HEK293 (cell line): Measurements from ENCODE around the gene BAIAP2L2.

Source experiments
- CTCF ChIA-PET: fragments of 350-600 bp; formaldehyde crosslinking; extraction: SDS; loops from one replicate; lab custom pipeline; 2021; ENCODE audit warnings: antibody characterized with exemption; lab: Yijun Ruan, JAX
- POLR2A ChIA-PET: fragments of 300-600 bp; formaldehyde crosslinking; extraction: SDS; loops from one replicate; lab custom pipeline; 2020; ENCODE audit warnings: antibody characterized with exemption, inconsistent platforms; lab: Yijun Ruan, JAX
- H3K27ac ChIP-seq: fragments of 200-500 bp; sonication (Bioruptor generic); 2 replicates; pipeline ENCODE4 v1.5.1; 2014; ENCODE audit warnings: low read depth, low read length, control low read depth, inconsistent platforms; ENCODE audit errors: extremely low read depth
- H3K36me3 ChIP-seq, 2 experiments: fragments of 200-500 bp in 1 of 2; sonication (Bioruptor generic) in 1 of 2; 1 replicate in 1 of 2; 2 replicates in 1 of 2; pipeline ENCODE4 v1.5.1; 2014 to 2017; ENCODE audit warnings: inconsistent platforms in 2 of 2, low read length in 2 of 2; ENCODE audit not compliant: control insufficient read depth in 2 of 2, insufficient read depth in 1 of 2
- H3K4me1 ChIP-seq: fragments of 200-500 bp; sonication (Bioruptor generic); 2 replicates; pipeline ENCODE4 v1.5.1; 2014; ENCODE audit warnings: mild to moderate bottlenecking, low read length, inconsistent platforms; ENCODE audit not compliant: control insufficient read depth, insufficient read depth
- H3K4me3 ChIP-seq: 2 replicates; pipeline ENCODE4 v1.5.1; 2011; ENCODE audit warnings: low read depth, mild to moderate bottlenecking, control low read depth, low read length, moderate library complexity
- H3K9me3 ChIP-seq: fragments of 200-500 bp; sonication (Bioruptor generic); 2 replicates; pipeline ENCODE4 v1.5.1; 2014; ENCODE audit warnings: low read depth, low read length, inconsistent platforms; ENCODE audit not compliant: control insufficient read depth, insufficient read depth
- MYNN ChIP-seq: fragments of 450-650 bp; formaldehyde crosslinking; IDR thresholded peaks from 2 replicates; pipeline ENCODE4 v1.5.1; 2016; ENCODE audit warnings: missing biosample characterization, missing genetic modification characterization, borderline replicate concordance
- TCF7L2 ChIP-seq: IDR thresholded peaks from 2 replicates; pipeline ENCODE4 v1.6.1; 2011; ENCODE audit warnings: low read depth, mild to moderate bottlenecking, inconsistent platforms, low read length, moderate library complexity, borderline replicate concordance
- ZBTB48 ChIP-seq: fragments of 450-650 bp; formaldehyde crosslinking; IDR thresholded peaks from 2 replicates; pipeline ENCODE4 v1.5.1; 2016; ENCODE audit warnings: missing biosample characterization, missing genetic modification characterization
- ZNF211 ChIP-seq: fragments of 450-650 bp; formaldehyde crosslinking; IDR thresholded peaks from 2 replicates; pipeline ENCODE4 v1.5.1; 2016; ENCODE audit warnings: low read depth, missing biosample characterization, missing genetic modification characterization
- ZNF221 ChIP-seq: fragments of 450-650 bp; formaldehyde crosslinking; IDR thresholded peaks from 2 replicates; pipeline ENCODE4 v1.5.1; 2017; ENCODE audit warnings: missing biosample characterization, missing genetic modification characterization, borderline replicate concordance
- ZNF548 ChIP-seq: fragments of 450-650 bp; formaldehyde crosslinking; IDR thresholded peaks from 2 replicates; pipeline ENCODE4 v1.5.1; 2016; ENCODE audit warnings: missing biosample characterization, missing genetic modification characterization
- ZNF549 ChIP-seq: fragments of 450-650 bp; IDR thresholded peaks from 2 replicates; pipeline ENCODE4 v1.5.1; 2018; ENCODE audit warnings: missing biosample characterization, missing genetic modification characterization, mild to moderate bottlenecking, inconsistent platforms, moderate library complexity
- ZNF571 ChIP-seq: fragments of 450-650 bp; formaldehyde crosslinking; IDR thresholded peaks from 2 replicates; pipeline ENCODE4 v1.5.0; 2017; ENCODE audit warnings: missing biosample characterization, missing genetic modification characterization
- ZNF670 ChIP-seq: fragments of 450-650 bp; formaldehyde crosslinking; IDR thresholded peaks from 2 replicates; pipeline ENCODE4 v1.5.1; 2016; ENCODE audit warnings: missing biosample characterization, missing genetic modification characterization, low read depth
- ZSCAN23 ChIP-seq: fragments of 450-650 bp; formaldehyde crosslinking; IDR thresholded peaks from 2 replicates; pipeline ENCODE4 v1.5.1; 2016; ENCODE audit warnings: missing biosample characterization, missing genetic modification characterization
- ZSCAN30 ChIP-seq: fragments of 450-650 bp; IDR thresholded peaks from 2 replicates; pipeline ENCODE4 v1.5.1; 2018; ENCODE audit warnings: missing biosample characterization, mild to moderate bottlenecking, missing genetic modification characterization, moderate library complexity
- ZXDB ChIP-seq: fragments of 450-650 bp; formaldehyde crosslinking; IDR thresholded peaks from 2 replicates; pipeline ENCODE4 v1.5.1; 2016; ENCODE audit warnings: missing biosample characterization, missing genetic modification characterization
- TF ChIP-seq, protein P1 (sequence below): fragments of 450-650 bp; formaldehyde crosslinking; optimal IDR thresholded peaks from 2 replicates; pipeline ENCODE3; 2016; ENCODE audit warnings: missing biosample characterization, mild to moderate bottlenecking, missing genetic modification characterization
- TF ChIP-seq, protein P2 (sequence below): fragments of 450-650 bp; formaldehyde crosslinking; IDR thresholded peaks from 2 replicates; pipeline ENCODE4 v1.5.1; 2017; ENCODE audit warnings: missing biosample characterization, missing genetic modification characterization
- TF ChIP-seq, protein P3 (sequence below): fragments of 450-650 bp; formaldehyde crosslinking; IDR thresholded peaks from 2 replicates; pipeline ENCODE4 v1.5.1; 2017; ENCODE audit warnings: missing biosample characterization, missing genetic modification characterization
- TF ChIP-seq, protein P4 (sequence below): fragments of 450-650 bp; formaldehyde crosslinking; IDR thresholded peaks from 2 replicates; pipeline ENCODE4 v1.5.1; 2016; ENCODE audit warnings: missing biosample characterization, missing genetic modification characterization

Gene BAIAP2L2

DNA sequence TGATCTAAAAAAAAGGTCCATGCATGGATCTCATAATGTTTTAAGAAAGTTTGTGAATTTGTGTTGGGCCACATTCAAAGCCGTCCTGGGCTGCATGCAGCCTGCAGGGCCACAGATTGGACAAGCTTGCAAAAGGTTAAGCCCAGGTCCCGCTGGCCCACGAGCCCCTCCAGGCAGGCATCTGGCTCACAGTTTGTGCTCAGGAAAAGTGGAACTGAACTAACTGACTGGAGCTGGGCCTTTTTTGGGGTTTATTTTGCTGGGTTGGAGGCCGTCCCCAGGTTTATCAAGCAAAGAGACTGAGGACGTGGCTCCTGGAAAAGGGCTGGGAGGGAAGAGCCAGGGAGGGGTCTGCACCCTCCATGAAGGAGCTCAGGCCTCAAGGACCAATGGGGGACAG is 32.1 kb upstream of the BAIAP2L2 start:
- H3K4me1 ChIP-seq = 0 out of 2 replicates have a peak, but pooled peaks cover 3% of the 10 kb centered on the region
- no peaks in the 10 kb centered on the region for H3K9me3 ChIP-seq
- H3K27ac ChIP-seq = no peak overlapping the region
- H3K36me3 ChIP-seq = peaks cover 0 to 19% of the 10 kb centered on the region in 2 experiments; a peak in 1 of 3 replicates
- ChIA-PET POLR2A (interaction anchor here (0.7 to 1.5 kb wide), 2 partner anchors 39 to 46 kb away, joined by 3 to 7 read pairs; partner anchors contain the start of gene PLA2G6), CTCF (interaction anchor here (0.6 to 1.8 kb wide), 6 partner anchors 8 to 535 kb away, joined by 3 to 4 read pairs (median 3); no protein-coding TSS in a partner anchor)
- no peak overlapping the region for H3K4me3 ChIP-seq
- TF ChIP-seq ZBTB48 (tag by site-specific recombination) (no peak), ZNF548 (tag by site-specific recombination) (no peak), ZNF670 (tag by site-specific recombination) (no peak), ZXDB (tag by site-specific recombination) (no peak)
- TF ChIP-seq, all 188 proteins: peak for 0

DNA sequence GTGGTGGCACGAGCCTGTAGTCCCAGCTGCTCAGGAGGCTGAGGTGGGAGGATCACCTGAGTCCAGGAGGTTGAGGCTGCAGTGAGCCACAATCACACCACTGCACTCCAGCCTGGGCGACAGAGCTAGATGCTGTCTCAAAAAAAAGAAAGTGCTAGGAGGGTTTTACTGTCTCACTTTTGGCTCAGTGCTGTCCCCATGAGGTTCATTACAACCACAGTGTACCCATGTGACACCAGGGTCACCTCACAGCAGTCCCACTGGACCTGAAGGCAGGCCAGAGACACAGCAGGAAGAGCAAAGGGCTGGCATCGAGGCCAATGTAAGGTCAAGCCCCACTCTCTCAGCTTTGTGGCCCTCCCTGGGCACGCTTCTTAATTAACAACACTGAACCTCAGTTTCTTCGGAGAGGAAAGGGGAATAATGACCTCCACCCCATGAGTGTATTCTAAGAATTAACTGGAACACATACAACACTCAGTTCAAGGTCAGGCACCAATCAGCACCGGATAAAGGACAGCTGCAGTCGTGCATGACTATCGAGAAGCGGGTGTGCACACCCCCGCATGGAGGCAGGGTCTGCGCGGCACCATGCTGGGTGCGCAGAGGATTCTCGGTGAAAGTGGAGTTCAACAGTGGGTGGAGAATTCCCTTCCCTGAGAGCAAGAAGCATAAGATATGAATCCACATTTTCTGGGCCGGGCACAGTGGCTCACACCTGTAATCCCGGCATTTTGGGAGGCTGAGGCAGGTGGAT is 30.9 kb upstream of the BAIAP2L2 start:
- CTCF ChIA-PET = interaction anchor here (0.5 to 1.3 kb wide), 3 partner anchors 26 to 1200 kb away, joined by 3 to 4 read pairs (median 4); no protein-coding TSS in a partner anchor
- Histone ChIP-seq H3K4me1 (0 out of 2 replicates have a peak, but pooled peaks cover 3% of the 10 kb centered on the region), H3K36me3 (peaks cover 0 to 19% of the 10 kb centered on the region in 2 experiments; a peak in 1 of 3 replicates), H3K4me3 (no peak overlapping the region), H3K27ac (no peak overlapping the region), H3K9me3 (no peaks in the 10 kb centered on the region)
- POLR2A ChIA-PET = no interaction called here
- TF ChIP-seq, protein P1, sequence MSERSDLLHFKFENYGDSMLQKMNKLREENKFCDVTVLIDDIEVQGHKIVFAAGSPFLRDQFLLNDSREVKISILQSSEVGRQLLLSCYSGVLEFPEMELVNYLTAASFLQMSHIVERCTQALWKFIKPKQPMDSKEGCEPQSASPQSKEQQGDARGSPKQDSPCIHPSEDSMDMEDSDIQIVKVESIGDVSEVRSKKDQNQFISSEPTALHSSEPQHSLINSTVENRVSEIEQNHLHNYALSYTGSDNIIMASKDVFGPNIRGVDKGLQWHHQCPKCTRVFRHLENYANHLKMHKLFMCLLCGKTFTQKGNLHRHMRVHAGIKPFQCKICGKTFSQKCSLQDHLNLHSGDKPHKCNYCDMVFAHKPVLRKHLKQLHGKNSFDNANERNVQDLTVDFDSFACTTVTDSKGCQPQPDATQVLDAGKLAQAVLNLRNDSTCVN = no peak
- TF ChIP-seq ZNF211 (tag by site-specific recombination) (no peak), ZNF221 (tag by site-specific recombination) (no peak), ZSCAN23 (tag by site-specific recombination) (no peak)
- TF ChIP-seq, protein P2, sequence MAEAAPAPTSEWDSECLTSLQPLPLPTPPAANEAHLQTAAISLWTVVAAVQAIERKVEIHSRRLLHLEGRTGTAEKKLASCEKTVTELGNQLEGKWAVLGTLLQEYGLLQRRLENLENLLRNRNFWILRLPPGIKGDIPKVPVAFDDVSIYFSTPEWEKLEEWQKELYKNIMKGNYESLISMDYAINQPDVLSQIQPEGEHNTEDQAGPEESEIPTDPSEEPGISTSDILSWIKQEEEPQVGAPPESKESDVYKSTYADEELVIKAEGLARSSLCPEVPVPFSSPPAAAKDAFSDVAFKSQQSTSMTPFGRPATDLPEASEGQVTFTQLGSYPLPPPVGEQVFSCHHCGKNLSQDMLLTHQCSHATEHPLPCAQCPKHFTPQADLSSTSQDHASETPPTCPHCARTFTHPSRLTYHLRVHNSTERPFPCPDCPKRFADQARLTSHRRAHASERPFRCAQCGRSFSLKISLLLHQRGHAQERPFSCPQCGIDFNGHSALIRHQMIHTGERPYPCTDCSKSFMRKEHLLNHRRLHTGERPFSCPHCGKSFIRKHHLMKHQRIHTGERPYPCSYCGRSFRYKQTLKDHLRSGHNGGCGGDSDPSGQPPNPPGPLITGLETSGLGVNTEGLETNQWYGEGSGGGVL (tag by site-specific recombination) = no peak

DNA sequence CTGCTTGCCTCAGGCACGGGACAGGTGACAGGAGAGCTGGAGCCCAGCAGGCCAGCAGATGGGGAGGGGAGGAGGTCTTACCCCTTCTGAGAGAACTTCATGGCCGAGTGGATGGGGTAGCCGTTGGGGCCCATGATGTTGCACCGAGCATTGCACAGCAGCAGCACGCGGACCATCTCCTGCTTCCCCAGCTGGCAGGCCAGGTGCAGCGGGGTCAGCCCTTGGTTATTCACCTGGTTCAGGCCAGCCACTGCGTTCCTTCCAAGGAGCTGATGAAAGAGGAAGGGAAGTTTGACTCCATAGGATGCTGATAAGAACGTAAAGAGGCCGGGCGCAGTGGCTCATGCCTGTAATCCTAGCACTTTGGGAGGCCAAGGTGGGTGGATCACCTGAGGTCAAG is 29.4 kb upstream of the BAIAP2L2 start:
- Histone ChIP-seq H3K27ac (no peak overlapping the region), H3K4me1 (0 out of 2 replicates have a peak, but pooled peaks cover 3% of the 10 kb centered on the region), H3K9me3 (no peaks in the 10 kb centered on the region), H3K36me3 (peaks cover 0 to 26% of the 10 kb centered on the region in 2 experiments; a peak in 1 of 3 replicates), H3K4me3 (no peak overlapping the region)
- CTCF ChIA-PET = interaction anchor here (1.2 kb wide), 1 partner anchor 39 kb away, joined by 3 read pairs; no protein-coding TSS in a partner anchor
- POLR2A ChIA-PET = no interaction called here
- TF ChIP-seq, protein P3, sequence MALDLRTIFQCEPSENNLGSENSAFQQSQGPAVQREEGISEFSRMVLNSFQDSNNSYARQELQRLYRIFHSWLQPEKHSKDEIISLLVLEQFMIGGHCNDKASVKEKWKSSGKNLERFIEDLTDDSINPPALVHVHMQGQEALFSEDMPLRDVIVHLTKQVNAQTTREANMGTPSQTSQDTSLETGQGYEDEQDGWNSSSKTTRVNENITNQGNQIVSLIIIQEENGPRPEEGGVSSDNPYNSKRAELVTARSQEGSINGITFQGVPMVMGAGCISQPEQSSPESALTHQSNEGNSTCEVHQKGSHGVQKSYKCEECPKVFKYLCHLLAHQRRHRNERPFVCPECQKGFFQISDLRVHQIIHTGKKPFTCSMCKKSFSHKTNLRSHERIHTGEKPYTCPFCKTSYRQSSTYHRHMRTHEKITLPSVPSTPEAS = no peak
- TF ChIP-seq MYNN (no peak), ZSCAN30 (tag by site-specific recombination) (no peak), ZNF549 (tag by site-specific recombination) (no peak), TCF7L2 (no peak), ZNF571 (tag by site-specific recombination) (no peak)
- TF ChIP-seq, protein P4, sequence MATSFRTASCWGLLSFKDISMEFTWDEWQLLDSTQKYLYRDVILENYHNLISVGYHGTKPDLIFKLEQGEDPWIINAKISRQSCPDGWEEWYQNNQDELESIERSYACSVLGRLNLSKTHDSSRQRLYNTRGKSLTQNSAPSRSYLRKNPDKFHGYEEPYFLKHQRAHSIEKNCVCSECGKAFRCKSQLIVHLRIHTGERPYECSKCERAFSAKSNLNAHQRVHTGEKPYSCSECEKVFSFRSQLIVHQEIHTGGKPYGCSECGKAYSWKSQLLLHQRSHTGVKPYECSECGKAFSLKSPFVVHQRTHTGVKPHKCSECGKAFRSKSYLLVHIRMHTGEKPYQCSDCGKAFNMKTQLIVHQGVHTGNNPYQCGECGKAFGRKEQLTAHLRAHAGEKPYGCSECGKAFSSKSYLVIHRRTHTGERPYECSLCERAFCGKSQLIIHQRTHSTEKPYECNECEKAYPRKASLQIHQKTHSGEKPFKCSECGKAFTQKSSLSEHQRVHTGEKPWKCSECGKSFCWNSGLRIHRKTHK (tag by site-specific recombination) = no peak
